Adrenal gland (tissue), 12 donors: ENCODE results near the gene RELA. TPM values are rescaled to one million over a fixed set of nuclear protein-coding genes. Genes with fewer than 3 reads are reported as not detected.
A peak's percentile ranks its signal among the peaks of the same experiment; 100 is the strongest.

Experiments used
- DNase-seq, 7 donors: peaks; one replicate each; pipeline ENCODE4 v3.0.0-alpha.2; 2019 to 2020
- H3K27ac ChIP-seq, 5 donors: fragments of 200-600 bp; sonication (generic) in 4 of 5; 1 replicate in 3 of 5; 2 replicates in 2 of 5; pipeline versions ENCODE4 v1.5.1 to v1.8.0; 2016 to 2020; ENCODE audit warnings: mild to moderate bottlenecking in 1 of 5
- H3K27me3 ChIP-seq: fragments of 200-600 bp; 2 replicates; pipeline ENCODE4 v1.8.0; 2021
- H3K36me3 ChIP-seq, 2 donors: fragments of 200-600 bp; replicated peaks in 1 of 2; 1 replicate in 1 of 2; 2 replicates in 1 of 2; pipeline versions ENCODE4 v1.5.1 to v1.8.0; 2018 to 2022
- H3K4me1 ChIP-seq, 2 donors: fragments of 200-600 bp; replicated peaks in 1 of 2; 1 replicate in 1 of 2; 2 replicates in 1 of 2; pipeline versions ENCODE4 v1.5.1 to v1.8.0; 2018 to 2021
- H3K4me3 ChIP-seq, 4 donors: fragments of 200-600 bp; sonication (generic) in 3 of 4; one replicate each; pipeline ENCODE4 v1.5.1; 2016 to 2018
- H3K9me3 ChIP-seq, 3 donors: fragments of 200-600 bp; sonication (generic) in 1 of 3; replicated peaks in 1 of 3; 1 replicate in 2 of 3; 2 replicates in 1 of 3; pipeline versions ENCODE4 v1.5.1 to v1.8.0; 2016 to 2021
- CTCF ChIP-seq, 6 experiments: fragments of 450-650 bp in 4 of 6; fragments of 200-600 bp in 2 of 6; sonication (generic) in 1 of 6; IDR thresholded peaks; 1 replicate in 5 of 6; 2 replicates in 1 of 6; pipeline versions ENCODE4 v1.5.1 to v1.8.0; 2016 to 2021; ENCODE audit warnings: antibody characterized with exemption in 6 of 6, mild to moderate bottlenecking in 2 of 6, moderate library complexity in 1 of 6
- POLR2A ChIP-seq, 2 donors: fragments of 450-650 bp; IDR thresholded peaks; one replicate each; pipeline ENCODE4 v1.6.1; 2017; ENCODE audit warnings: antibody characterized with exemption in 2 of 2, mild to moderate bottlenecking in 2 of 2, moderate library complexity in 1 of 2
- WGBS, 4 donors: extraction: QIAGEN DNeasy Blood & Tissue Kit in 2 of 4; methylation state at CpG; one replicate each; pipeline versions ENCODE4 v1.1.5 to v1.1.7; 2013 to 2017; 5-methylcytosine and 5-hydroxymethylcytosine counted together
- intact Hi-C, 2 donors: fragments of 100-400 bp; cut with DNase I; formaldehyde crosslinking; loops; one replicate each; pipeline versions ENCODE4 v1.14.1 to v1.15.0; 2022 to 2023
- polyA plus RNA-seq, 3 donors: library from polyadenylated mRNA; stranded (reverse); fragments of 200-250 nt in 2 of 3; fragments of 350-450 nt in 1 of 3; fragmentation: Illumina TruSeq in 1 of 3; extraction: RNeasy Lipid Tissue Mini Kit (QIAGEN cat#74804) in 1 of 3; gene quantifications; one replicate each; pipeline ENCODE4 v1.2.3, GENCODE V29; 2013 to 2014
- total RNA-seq, 9 donors: library from RNA; depleted of rRNA in 4 of 9; stranded (reverse); fragments of >200 nt in 4 of 9; fragments of 120-200 nt in 1 of 9; fragmentation: NEBNext Ultra II Directional in 1 of 9; extraction: Animal tissue kit (Norgen Biotek cat#: 25700) in 1 of 9; gene quantifications; one replicate each; pipeline versions ENCODE4 v1.1.0 to v1.2.4, GENCODE V29; 2013 to 2023
- donor health status: healthy with polysubstance abuse.
- donor health status: Bipolar disorder and iron deficiency.
- donor health status: DM: yes; HTN: yes; CAD: no.
- donor health status: DM: no; HTN: no; CAD: no.
- donor health status: DM: no; HTN: no; CAD: no.
- donor health status: DM: yes; HTN: yes; CAD: no.

Gene RELA
- total and polyA plus RNA-seq, 12 donors: 19.3 to 76.2 (median 64.1) TPM

- WGBS, 4 donors: 61 to 87% (median 76%) methylated on average over 1 of the region's 1 CpG
- TF ChIP-seq CTCF (IDR thresholded peaks at IDR 0.05): no peak
- no peak for TF ChIP-seq POLR2A (IDR thresholded peaks at IDR 0.05)
These were observed 39.0 kb upstream of the RELA start for GRCh38 chr11:65701686-65702085.

DNA sequence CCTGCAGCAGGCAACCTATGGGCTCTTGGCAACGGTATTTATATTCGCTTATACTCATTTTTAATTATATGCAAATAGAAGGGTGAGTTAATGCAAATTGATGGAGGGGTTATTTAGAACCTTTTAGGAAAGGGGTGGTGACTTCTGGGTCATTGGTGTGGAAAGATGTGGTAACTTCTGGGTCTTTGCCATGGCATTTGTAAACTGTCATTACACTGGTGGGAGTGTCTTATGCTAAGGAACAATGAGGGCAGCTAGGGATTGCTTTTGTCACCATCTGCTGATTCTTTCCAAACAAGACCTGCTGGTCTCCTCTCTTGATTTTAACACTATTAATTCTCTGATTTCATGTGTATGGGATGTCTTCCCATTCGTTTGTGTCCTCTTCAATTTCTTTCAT lies 37.7 kb upstream of the RELA start:
- H3K9me3 ChIP-seq: no peaks in the 10 kb centered on the region
- H3K4me3 ChIP-seq: no peak overlapping the region
- DNase-seq: peak in 1 of 7 donors; percentile 39
- intact Hi-C loops: no loop called here
- no peaks in the 10 kb centered on the region for H3K4me1 ChIP-seq
- H3K27me3 ChIP-seq: peaks cover 22% of the 10 kb centered on the region
- no peak for TF ChIP-seq POLR2A (IDR thresholded peaks at IDR 0.05)
- no peak for TF ChIP-seq CTCF (IDR thresholded peaks at IDR 0.05)
- H3K36me3 ChIP-seq: no peaks in the 10 kb centered on the region
- WGBS, 4 donors: 73 to 80% (median 76%) methylated on average over 3 of the region's 3 CpGs
- no peak overlapping the region for H3K27ac ChIP-seq

More at GRCh38 chr11:65701686-65702085, 39.0 kb upstream of the RELA start:
- Histone ChIP-seq H3K4me3 (no peak overlapping the region), H3K9me3 (no peaks in the 10 kb centered on the region), H3K36me3 (no peaks in the 10 kb centered on the region), H3K27me3 (peaks cover 22% of the 10 kb centered on the region), H3K27ac (no peak overlapping the region), H3K4me1 (no peaks in the 10 kb centered on the region)
- intact Hi-C loops: no loop called here
- DNase-seq: no peak

DNA sequence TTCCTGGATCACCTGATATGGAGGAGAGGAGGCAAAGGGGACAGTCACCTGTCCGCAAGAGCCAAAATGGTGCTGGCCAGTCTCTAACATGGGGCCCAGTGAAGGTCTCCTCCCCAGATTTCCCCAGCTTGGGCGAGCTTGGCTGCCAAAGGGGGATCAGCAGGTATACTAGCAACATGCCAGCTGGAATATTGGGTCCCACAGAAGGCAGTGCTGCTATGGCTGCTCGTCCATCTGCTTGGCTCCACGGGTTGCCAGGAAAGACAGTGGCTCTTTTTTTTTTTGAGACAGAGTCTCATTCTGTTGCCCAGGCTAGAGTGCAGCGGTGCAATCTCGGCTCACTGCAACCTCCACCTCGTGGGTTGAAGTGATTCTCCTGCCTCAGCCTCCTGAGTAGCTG lies 36.6 kb upstream of the RELA start:
- Histone ChIP-seq H3K4me1 (no peaks in the 10 kb centered on the region), H3K4me3 (no peak overlapping the region), H3K27me3 (peaks cover 19% of the 10 kb centered on the region), H3K9me3 (no peaks in the 10 kb centered on the region), H3K36me3 (no peaks in the 10 kb centered on the region), H3K27ac (no peak overlapping the region)
- no peak for DNase-seq
- TF ChIP-seq POLR2A (IDR thresholded peaks at IDR 0.05) (no peak), CTCF (IDR thresholded peaks at IDR 0.05) (no peak)
- WGBS, 4 donors: 75 to 80% (median 76%) methylated on average over 5 to 7 of the region's 7 CpGs
- intact Hi-C loops: no loop called here

DNA sequence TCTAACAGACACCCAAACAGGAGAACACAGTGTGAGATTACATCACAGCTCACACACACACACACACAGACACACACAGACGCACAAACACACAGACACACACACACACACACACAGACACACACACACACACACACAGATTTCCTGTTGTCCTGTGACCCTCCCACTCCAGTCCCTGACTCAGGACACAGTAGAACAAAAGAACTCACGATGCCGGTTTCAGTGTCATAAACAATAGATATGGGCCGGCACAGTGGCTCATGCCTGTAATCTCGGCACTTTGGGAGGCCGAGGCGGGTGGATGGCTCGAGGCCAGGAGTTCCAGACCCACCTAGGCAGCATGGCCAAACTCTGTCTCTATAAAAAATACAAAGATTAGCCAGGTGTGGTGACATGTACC lies 35.5 kb upstream of the RELA start:
- H3K9me3 ChIP-seq: no peaks in the 10 kb centered on the region
- no peak overlapping the region for H3K27ac ChIP-seq
- TF ChIP-seq CTCF (IDR thresholded peaks at IDR 0.05) (no peak), POLR2A (IDR thresholded peaks at IDR 0.05) (no peak)
- DNase-seq: peak in 1 of 7 donors; percentile 23
- no peaks in the 10 kb centered on the region for H3K36me3 ChIP-seq
- H3K4me3 ChIP-seq: no peak overlapping the region
- intact Hi-C loops: no loop called here
- peaks cover 12% of the 10 kb centered on the region for H3K27me3 ChIP-seq
- H3K4me1 ChIP-seq: no peaks in the 10 kb centered on the region
- 61 to 74% (median 65%) methylated on average over 8 of the region's 8 CpGs for WGBS, 4 donors
